Glomerular endothelial cell (primary cell): Measurements from ENCODE around the gene TFB1M. TPM values are rescaled to one million over a fixed set of nuclear protein-coding genes. Genes with fewer than 3 reads are reported as not detected.
"Not testable (repeated sequence)": the region's sequence is repeated elsewhere in the genome, so short reads cannot be mapped to it uniquely, and the experiment has no call there.

Experiments
- DNase-seq: peaks from one replicate; pipeline ENCODE4 v3.0.0-alpha.2; 2011; ENCODE audit warnings: low read depth, low spot score; ENCODE audit errors: extremely low read depth
- total RNA-seq: library from RNA; depleted of rRNA; stranded (reverse); fragments of >200 nt; gene quantifications from 2 replicates; pipeline ENCODE4 v1.2.3, GENCODE V29; 2015

The TFB1M gene
- total RNA-seq, 1 donor from 2014 or later = 17.9 TPM

GRCh38 chr6:155245193-155245592 lies 69.1 kb downstream of the TFB1M start:
- no peak for DNase-seq

- DNase-seq = no peak
These were observed 69.8 kb downstream of the TFB1M start for GRCh38 chr6:155244434-155244833.

- DNase-seq = no peak
These were observed 72.3 kb downstream of the TFB1M start for GRCh38 chr6:155241966-155242365.

- no peak for DNase-seq
These were observed 73.2 kb downstream of the TFB1M start for GRCh38 chr6:155240905-155241600.

- DNase-seq = no peak
These were observed 76.7 kb downstream of the TFB1M start for GRCh38 chr6:155237613-155238012.

- DNase-seq = no peak
These were observed 79.2 kb downstream of the TFB1M start for GRCh38 chr6:155235087-155235486.

- no peak for DNase-seq
These were observed 79.6 kb downstream of the TFB1M start for GRCh38 chr6:155234687-155235086.

- DNase-seq = no peak
These were observed 80.1 kb downstream of the TFB1M start for GRCh38 chr6:155234167-155234566.

- no peak for DNase-seq
These were observed 81.4 kb downstream of the TFB1M start for GRCh38 chr6:155232848-155233247.

GRCh38 chr6:155230975-155231374 lies 83.3 kb downstream of the TFB1M start:
- DNase-seq = not testable (repeated sequence)

GRCh38 chr6:155228546-155229166 lies 85.6 kb downstream of the TFB1M start:
- no peak for DNase-seq

GRCh38 chr6:155227046-155227445 lies 87.2 kb downstream of the TFB1M start:
- no peak for DNase-seq

- DNase-seq = no peak
These were observed 89.7 kb downstream of the TFB1M start for GRCh38 chr6:155224618-155225017.

GRCh38 chr6:155223646-155224451 lies 90.4 kb downstream of the TFB1M start:
- DNase-seq = peak; percentile 75

- DNase-seq = no peak
These were observed 91.8 kb downstream of the TFB1M start for GRCh38 chr6:155222506-155222905.

- DNase-seq = no peak
These were observed 93.2 kb downstream of the TFB1M start for GRCh38 chr6:155221086-155221485.

GRCh38 chr6:155219858-155220301 lies 94.4 kb downstream of the TFB1M start:
- DNase-seq = no peak

GRCh38 chr6:155219299-155219698 lies 95.0 kb downstream of the TFB1M start:
- no peak for DNase-seq

GRCh38 chr6:155218711-155219110 lies 95.6 kb downstream of the TFB1M start:
- not testable (repeated sequence) for DNase-seq

- DNase-seq = no peak
These were observed 97.8 kb downstream of the TFB1M start for GRCh38 chr6:155216312-155217046.

- DNase-seq = no peak
These were observed 98.4 kb downstream of the TFB1M start for GRCh38 chr6:155215906-155216305.
